NCI-H2227 (cell line): ENCODE measurements around the gene PIGS.

Experiments used
- DNase-seq: peaks from one replicate; lab custom pipeline; 2025; ENCODE audit not compliant: unreplicated experiment; lab: John Stamatoyannopoulos, UW

The PIGS gene

GRCh38 chr17:28511858-28512461, 59.4 kb downstream of the PIGS start:
- no peak for DNase-seq

- no peak for DNase-seq
Measured at GRCh38 chr17:28509789-28510188, 61.5 kb downstream of the PIGS start.

GRCh38 chr17:28508211-28508724, 63.1 kb downstream of the PIGS start:
- DNase-seq = no peak

- no peak for DNase-seq
Measured at GRCh38 chr17:28507567-28508203, 63.6 kb downstream of the PIGS start.

GRCh38 chr17:28506763-28507487, 64.4 kb downstream of the PIGS start:
- no peak for DNase-seq

GRCh38 chr17:28505986-28506665, 65.2 kb downstream of the PIGS start, which contains the start of gene FOXN1:
Gene FOXN1 (plus strand): TSS chr17:28506348. CDS start chr17:28523970, 17,622 bp downstream.
- no peak for DNase-seq

- no peak for DNase-seq
Measured at GRCh38 chr17:28503420-28503819, 67.9 kb downstream of the PIGS start.
